Stomach smooth muscle (tissue), 2 donors: Measurements from ENCODE around the gene CD34.
"Not testable (repeated sequence)": the region's sequence is repeated elsewhere in the genome, so short reads cannot be mapped to it uniquely, and the experiment has no call there.

ENCODE experiments used
- H3K27ac ChIP-seq: one replicate; pipeline ENCODE4 v1.7.0; 2013; ENCODE audit warnings: mild to moderate bottlenecking, low read length, inconsistent platforms
- H3K27me3 ChIP-seq, 2 donors: one replicate each; pipeline ENCODE4 v1.7.0; 2013; ENCODE audit warnings: low read length in 2 of 2; ENCODE audit not compliant: insufficient read depth in 2 of 2, control insufficient read depth in 1 of 2
- H3K36me3 ChIP-seq, 2 donors: one replicate each; pipeline ENCODE4 v1.7.0; 2013; ENCODE audit warnings: low read length in 2 of 2; ENCODE audit not compliant: control insufficient read depth in 2 of 2, insufficient read depth in 2 of 2
- H3K4me1 ChIP-seq: one replicate; pipeline ENCODE4 v1.7.0; 2013; ENCODE audit warnings: low read length; ENCODE audit not compliant: control insufficient read depth, insufficient read depth
- H3K4me3 ChIP-seq, 2 donors: one replicate each; pipeline ENCODE4 v1.7.0; 2013; ENCODE audit warnings: low read length in 2 of 2
- H3K9ac ChIP-seq, 2 donors: one replicate each; pipeline ENCODE4 v1.7.0; 2013; ENCODE audit warnings: low read length in 2 of 2, mild to moderate bottlenecking in 1 of 2
- H3K9me3 ChIP-seq, 2 donors: one replicate each; pipeline ENCODE4 v1.7.0; 2013; ENCODE audit warnings: low read length in 2 of 2; ENCODE audit not compliant: control insufficient read depth in 2 of 2
- donor health status: healthy.
- donor health status: Pancreatic carcinoma.

The CD34 gene

GRCh38 chr1:207886227-207886626 lies 24.7 kb downstream of the CD34 start:
- H3K4me1 ChIP-seq = peaks cover 46% of the 10 kb centered on the region
- H3K27ac ChIP-seq = no peak overlapping the region

GRCh38 chr1:207885129-207886032 lies 25.5 kb downstream of the CD34 start:
- Histone ChIP-seq H3K9ac (peak overlapping the region in 1 of 2 donors; percentile 47), H3K27ac (peak overlapping the region; percentile 53), H3K36me3 (no peaks in the 10 kb centered on the region), H3K9me3 (no peaks in the 10 kb centered on the region), H3K27me3 (no peaks in the 10 kb centered on the region), H3K4me1 (peaks cover 37% of the 10 kb centered on the region), H3K4me3 (peak overlapping the region in 1 of 2 donors; percentile 44)

More at GRCh38 chr1:207886227-207886626, 24.7 kb downstream of the CD34 start:
- no peaks in the 10 kb centered on the region for H3K36me3 ChIP-seq
- H3K9me3 ChIP-seq = no peaks in the 10 kb centered on the region
- H3K9ac ChIP-seq = no peak overlapping the region
- H3K4me3 ChIP-seq = no peak overlapping the region
- H3K27me3 ChIP-seq = no peaks in the 10 kb centered on the region

- H3K4me1 ChIP-seq = peaks cover 30% of the 10 kb centered on the region
- H3K4me3 ChIP-seq = no peak overlapping the region
- H3K27me3 ChIP-seq = no peaks in the 10 kb centered on the region
- no peak overlapping the region for H3K9ac ChIP-seq
- H3K9me3 ChIP-seq = no peaks in the 10 kb centered on the region
- no peaks in the 10 kb centered on the region for H3K36me3 ChIP-seq
- H3K27ac ChIP-seq = peak overlapping the region; percentile 53
Observed at GRCh38 chr1:207884266-207885029, 26.5 kb downstream of the CD34 start.

- Histone ChIP-seq H3K36me3 (no peaks in the 10 kb centered on the region), H3K4me3 (peak overlapping the region in 1 of 2 donors; percentile 17), H3K9me3 (no peaks in the 10 kb centered on the region), H3K9ac (no peak overlapping the region), H3K27me3 (no peaks in the 10 kb centered on the region), H3K4me1 (peaks cover 27% of the 10 kb centered on the region), H3K27ac (peak overlapping the region; percentile 32)
Observed at GRCh38 chr1:207883660-207884250, 27.2 kb downstream of the CD34 start.

- H3K4me1 ChIP-seq = peaks cover 25% of the 10 kb centered on the region
- H3K36me3 ChIP-seq = no peaks in the 10 kb centered on the region
- no peak overlapping the region for H3K9ac ChIP-seq
- no peaks in the 10 kb centered on the region for H3K9me3 ChIP-seq
- H3K4me3 ChIP-seq = peak overlapping the region; percentile 17 to 50
- H3K27me3 ChIP-seq = no peaks in the 10 kb centered on the region
- no peak overlapping the region for H3K27ac ChIP-seq
Observed at GRCh38 chr1:207883104-207883651, 27.7 kb downstream of the CD34 start.

- peaks cover 24% of the 10 kb centered on the region for H3K4me1 ChIP-seq
- no peaks in the 10 kb centered on the region for H3K27me3 ChIP-seq
- H3K27ac ChIP-seq = no peak overlapping the region
- no peak overlapping the region for H3K9ac ChIP-seq
- no peaks in the 10 kb centered on the region for H3K36me3 ChIP-seq
- no peaks in the 10 kb centered on the region for H3K9me3 ChIP-seq
- H3K4me3 ChIP-seq = no peak overlapping the region
Observed at GRCh38 chr1:207882692-207883091, 28.2 kb downstream of the CD34 start.

- peaks cover 3% of the 10 kb centered on the region for H3K4me1 ChIP-seq
- no peaks in the 10 kb centered on the region for H3K27me3 ChIP-seq
- no peak overlapping the region for H3K9ac ChIP-seq
- H3K36me3 ChIP-seq = no peaks in the 10 kb centered on the region
- no peak overlapping the region for H3K4me3 ChIP-seq
- no peaks in the 10 kb centered on the region for H3K9me3 ChIP-seq
- H3K27ac ChIP-seq = no peak overlapping the region
Observed at GRCh38 chr1:207878939-207879338, 32.0 kb downstream of the CD34 start.

GRCh38 chr1:207877914-207878313 lies 33.0 kb downstream of the CD34 start:
- not testable (repeated sequence) for H3K4me3 ChIP-seq, H3K9me3 ChIP-seq, H3K27me3 ChIP-seq, H3K27ac ChIP-seq, H3K36me3 ChIP-seq, H3K4me1 ChIP-seq, H3K9ac ChIP-seq

- peaks cover 20% of the 10 kb centered on the region for H3K4me1 ChIP-seq
- no peak overlapping the region for H3K9ac ChIP-seq
- H3K27ac ChIP-seq = no peak overlapping the region
- no peaks in the 10 kb centered on the region for H3K27me3 ChIP-seq
- H3K36me3 ChIP-seq = no peaks in the 10 kb centered on the region
- H3K4me3 ChIP-seq = no peak overlapping the region
- no peaks in the 10 kb centered on the region for H3K9me3 ChIP-seq
Observed at GRCh38 chr1:207876131-207876530, 34.8 kb downstream of the CD34 start.

- Histone ChIP-seq H3K36me3 (no peaks in the 10 kb centered on the region), H3K4me3 (no peak overlapping the region), H3K9me3 (no peaks in the 10 kb centered on the region), H3K27me3 (no peaks in the 10 kb centered on the region), H3K4me1 (peaks cover 22% of the 10 kb centered on the region), H3K27ac (no peak overlapping the region), H3K9ac (no peak overlapping the region)
Observed at GRCh38 chr1:207875532-207875931, 35.4 kb downstream of the CD34 start.
